AG09309 (cell line): ENCODE measurements around the gene MAPKAPK3.
A peak's percentile ranks its signal among the peaks of the same experiment; 100 is the strongest.

Experiments used
- DNase-seq: peaks from one replicate; pipeline ENCODE4 v3.0.0-alpha.2; 2010; ENCODE audit warnings: low read depth
- H3K4me3 ChIP-seq: 2 replicates; pipeline ENCODE4 v1.5.1; 2011; ENCODE audit warnings: mild to moderate bottlenecking, low read depth, low read length, moderate library complexity; ENCODE audit not compliant: control insufficient read depth
- TF ChIP-seq, protein P1 (sequence below): IDR thresholded peaks from 2 replicates; pipeline ENCODE4 v1.5.1; 2011; ENCODE audit warnings: mild to moderate bottlenecking, low read depth, low read length, inconsistent platforms; ENCODE audit not compliant: insufficient read depth, control insufficient read depth; ENCODE audit errors: missing control alignments

Gene MAPKAPK3

DNA sequence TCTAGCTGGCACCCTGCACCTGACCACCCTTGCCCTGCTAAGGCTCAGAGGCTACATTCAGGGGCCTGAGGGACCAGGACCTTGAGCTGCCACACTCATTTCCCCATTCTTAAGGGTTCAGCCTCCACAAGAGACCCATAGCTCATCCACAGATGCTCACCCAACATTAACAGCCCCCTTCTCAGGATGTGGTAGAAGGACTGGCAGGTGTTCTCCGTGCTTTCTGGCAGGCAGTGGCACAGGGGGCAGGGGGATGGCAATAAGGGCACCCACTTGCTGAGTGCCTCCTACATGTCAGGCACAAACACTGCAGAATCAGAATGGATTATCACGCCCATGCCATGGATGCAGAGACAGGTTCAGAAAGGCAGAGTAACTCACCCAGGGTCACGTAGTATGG, 9.4 kb downstream of the MAPKAPK3 start:
- DNase-seq: no peak
- no peak overlapping the region for H3K4me3 ChIP-seq
- TF ChIP-seq, protein P1, sequence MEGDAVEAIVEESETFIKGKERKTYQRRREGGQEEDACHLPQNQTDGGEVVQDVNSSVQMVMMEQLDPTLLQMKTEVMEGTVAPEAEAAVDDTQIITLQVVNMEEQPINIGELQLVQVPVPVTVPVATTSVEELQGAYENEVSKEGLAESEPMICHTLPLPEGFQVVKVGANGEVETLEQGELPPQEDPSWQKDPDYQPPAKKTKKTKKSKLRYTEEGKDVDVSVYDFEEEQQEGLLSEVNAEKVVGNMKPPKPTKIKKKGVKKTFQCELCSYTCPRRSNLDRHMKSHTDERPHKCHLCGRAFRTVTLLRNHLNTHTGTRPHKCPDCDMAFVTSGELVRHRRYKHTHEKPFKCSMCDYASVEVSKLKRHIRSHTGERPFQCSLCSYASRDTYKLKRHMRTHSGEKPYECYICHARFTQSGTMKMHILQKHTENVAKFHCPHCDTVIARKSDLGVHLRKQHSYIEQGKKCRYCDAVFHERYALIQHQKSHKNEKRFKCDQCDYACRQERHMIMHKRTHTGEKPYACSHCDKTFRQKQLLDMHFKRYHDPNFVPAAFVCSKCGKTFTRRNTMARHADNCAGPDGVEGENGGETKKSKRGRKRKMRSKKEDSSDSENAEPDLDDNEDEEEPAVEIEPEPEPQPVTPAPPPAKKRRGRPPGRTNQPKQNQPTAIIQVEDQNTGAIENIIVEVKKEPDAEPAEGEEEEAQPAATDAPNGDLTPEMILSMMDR: no peak

DNA sequence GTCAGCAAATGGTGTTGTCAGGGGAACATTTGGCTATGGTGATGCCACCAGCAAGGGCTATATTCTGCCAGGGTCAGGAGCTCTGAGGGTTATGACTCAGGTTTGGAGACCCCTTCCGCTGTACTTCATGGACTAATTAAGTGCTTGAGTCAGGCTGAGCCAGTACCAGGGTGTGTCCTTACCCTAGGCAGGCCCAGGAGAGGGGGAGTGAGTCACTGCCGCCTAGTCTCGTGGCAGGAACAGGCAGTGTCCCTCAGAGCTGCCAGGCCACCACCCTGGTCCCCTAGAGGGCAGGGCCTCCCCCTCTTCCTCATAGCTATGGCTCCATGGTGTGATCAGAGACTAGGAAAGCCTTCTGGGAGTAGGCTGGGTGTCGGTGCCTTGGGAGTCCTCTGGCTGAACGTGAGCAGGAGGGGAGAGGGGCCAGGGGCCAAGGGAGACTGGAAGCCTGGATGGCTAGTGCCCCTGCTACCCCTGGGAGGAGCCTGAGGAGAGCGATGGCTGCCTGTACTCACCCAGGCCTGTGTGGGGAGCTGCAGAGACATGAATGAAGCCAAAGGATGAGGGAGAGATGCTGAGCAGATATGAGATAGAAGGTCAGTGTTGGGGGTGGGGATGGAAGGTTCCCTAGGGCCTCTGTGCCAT, 10.6 kb downstream of the MAPKAPK3 start:
- H3K4me3 ChIP-seq: no peak overlapping the region
- DNase-seq: no peak
- TF ChIP-seq, protein P1: peak; percentile 66

DNA sequence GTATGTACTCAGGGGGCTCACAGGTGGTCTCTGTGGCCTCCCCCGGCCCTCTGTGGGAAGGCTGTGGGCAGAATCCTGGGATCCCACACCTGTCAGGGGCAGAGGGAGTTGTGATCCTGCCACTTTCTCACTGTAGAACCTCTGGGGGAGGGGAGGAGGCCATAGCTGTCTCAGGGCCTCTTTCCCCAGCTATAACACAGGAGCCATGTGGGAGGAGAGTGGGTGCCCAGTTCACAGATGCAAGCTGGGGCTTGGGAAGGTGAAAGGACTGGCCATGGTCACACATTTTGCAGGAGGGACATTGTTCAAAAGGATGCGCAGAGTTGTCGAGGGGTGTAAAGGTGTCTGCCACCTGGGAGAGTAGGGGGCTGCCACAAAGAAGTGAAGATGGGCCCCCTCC, 11.7 kb downstream of the MAPKAPK3 start:
- no peak for DNase-seq
- TF ChIP-seq, protein P1: no peak
- no peak overlapping the region for H3K4me3 ChIP-seq

DNA sequence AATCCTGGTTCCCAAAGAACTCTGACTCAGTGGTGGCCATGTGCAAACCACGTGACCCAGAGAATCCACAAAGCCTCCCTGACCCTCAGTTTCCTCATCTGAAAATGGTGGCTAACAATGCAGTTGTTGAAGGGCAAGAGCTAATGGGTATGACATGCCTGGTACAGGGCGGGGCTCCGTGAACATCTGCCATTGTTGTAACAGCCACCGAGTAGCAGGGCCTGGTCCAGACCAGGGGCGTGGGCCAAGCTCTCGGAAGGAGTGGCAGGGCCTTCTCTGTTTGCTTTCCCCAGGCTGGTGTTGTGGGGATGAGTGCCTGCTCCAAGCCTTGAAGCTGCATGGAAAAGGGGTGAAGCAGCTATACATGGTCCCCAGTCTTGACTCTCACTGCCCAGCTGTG, 13.4 kb downstream of the MAPKAPK3 start:
- TF ChIP-seq, protein P1: no peak
- DNase-seq: no peak
- no peak overlapping the region for H3K4me3 ChIP-seq

DNA sequence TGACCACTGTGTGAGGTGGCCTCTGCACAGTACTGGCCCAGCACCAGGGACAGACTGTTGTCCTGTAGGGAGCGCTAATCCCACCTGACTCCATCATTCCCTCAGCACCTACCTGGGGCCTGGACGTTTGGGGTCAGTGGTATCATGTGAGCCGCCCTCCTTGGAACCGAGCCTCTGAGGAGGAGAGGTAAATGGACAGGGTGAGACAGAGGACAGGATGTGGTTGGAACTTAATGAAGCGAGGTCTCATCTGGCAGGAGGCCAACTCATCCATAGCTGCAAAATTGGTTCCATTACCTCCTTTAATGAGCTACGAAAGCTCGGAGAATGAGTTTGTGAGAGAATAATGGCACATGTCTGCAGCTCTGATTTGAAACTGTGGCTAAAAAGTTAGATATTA, 13.9 kb downstream of the MAPKAPK3 start:
- H3K4me3 ChIP-seq: no peak overlapping the region
- TF ChIP-seq, protein P1: no peak
- no peak for DNase-seq

DNA sequence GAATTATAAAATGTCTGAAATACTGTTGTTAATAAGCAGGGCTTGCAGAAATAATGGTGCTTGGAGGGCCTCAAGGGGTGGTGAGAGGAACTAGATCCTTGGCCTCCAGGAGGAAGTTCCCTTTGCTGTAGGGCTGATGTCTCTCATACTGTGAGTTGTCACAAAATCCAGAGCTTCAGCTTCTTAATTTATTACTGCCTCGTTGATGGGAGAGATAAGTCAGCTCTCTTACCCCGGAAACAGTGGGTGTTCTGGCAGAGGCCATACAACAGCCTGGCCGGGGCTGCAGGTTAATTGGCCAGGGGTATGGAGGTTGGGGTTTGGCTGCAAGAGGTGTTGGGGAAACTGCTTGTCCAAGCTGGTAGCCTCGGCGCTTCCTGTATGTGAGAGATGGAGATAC, 15.5 kb downstream of the MAPKAPK3 start:
- TF ChIP-seq, protein P1: no peak
- no peak for DNase-seq
- no peak overlapping the region for H3K4me3 ChIP-seq
